Muscle layer of colon (tissue), 2 donors: Measurements from ENCODE around the gene REEP3.
"Not testable (repeated sequence)": the region's sequence is repeated elsewhere in the genome, so short reads cannot be mapped to it uniquely, and the experiment has no call there.

ENCODE experiments used
- H3K27ac ChIP-seq: one replicate; pipeline ENCODE4 v1.7.0; 2013; ENCODE audit warnings: low read depth, mild to moderate bottlenecking, low read length, moderate library complexity
- H3K27me3 ChIP-seq, 2 donors: one replicate each; pipeline ENCODE4 v1.7.0; 2013; ENCODE audit warnings: low read length in 2 of 2, mild to moderate bottlenecking in 2 of 2; ENCODE audit not compliant: insufficient read depth in 2 of 2, control insufficient read depth in 1 of 2
- H3K36me3 ChIP-seq: one replicate; pipeline ENCODE4 v1.7.0; 2013; ENCODE audit warnings: mild to moderate bottlenecking, low read length; ENCODE audit not compliant: insufficient read depth
- H3K4me1 ChIP-seq: one replicate; pipeline ENCODE4 v1.7.0; 2013; ENCODE audit warnings: mild to moderate bottlenecking, low read length; ENCODE audit not compliant: insufficient read depth
- H3K4me3 ChIP-seq, 2 donors: one replicate each; pipeline ENCODE4 v1.7.0; 2013; ENCODE audit warnings: low read length in 2 of 2, low read depth in 1 of 2, mild to moderate bottlenecking in 1 of 2, moderate library complexity in 1 of 2
- H3K9ac ChIP-seq: one replicate; pipeline ENCODE4 v1.7.0; 2013; ENCODE audit warnings: low read length
- H3K9me3 ChIP-seq: one replicate; pipeline ENCODE4 v1.7.0; 2013; ENCODE audit warnings: mild to moderate bottlenecking, low read length
- donor health status: abdominal sarcoma.
- donor health status: Adenocarcinoma of cecum.

The REEP3 gene

GRCh38 chr10:63554657-63555056 is 33.5 kb downstream of the REEP3 start:
- Histone ChIP-seq H3K4me1 (no peaks in the 10 kb centered on the region), H3K27ac (no peak overlapping the region), H3K27me3 (no peaks in the 10 kb centered on the region), H3K9ac (no peak overlapping the region), H3K4me3 (no peak overlapping the region), H3K36me3 (no peaks in the 10 kb centered on the region), H3K9me3 (no peaks in the 10 kb centered on the region)

- Histone ChIP-seq H3K27me3 (no peaks in the 10 kb centered on the region), H3K4me1 (no peaks in the 10 kb centered on the region), H3K4me3 (no peak overlapping the region), H3K27ac (no peak overlapping the region), H3K36me3 (no peaks in the 10 kb centered on the region), H3K9me3 (no peaks in the 10 kb centered on the region), H3K9ac (no peak overlapping the region)
Measured at GRCh38 chr10:63555330-63555729, 34.1 kb downstream of the REEP3 start.

- Histone ChIP-seq H3K9me3 (no peaks in the 10 kb centered on the region), H3K9ac (no peak overlapping the region), H3K27ac (no peak overlapping the region), H3K4me1 (no peaks in the 10 kb centered on the region), H3K4me3 (no peak overlapping the region), H3K27me3 (no peaks in the 10 kb centered on the region), H3K36me3 (no peaks in the 10 kb centered on the region)
Measured at GRCh38 chr10:63558132-63558784, 37.1 kb downstream of the REEP3 start.

DNA sequence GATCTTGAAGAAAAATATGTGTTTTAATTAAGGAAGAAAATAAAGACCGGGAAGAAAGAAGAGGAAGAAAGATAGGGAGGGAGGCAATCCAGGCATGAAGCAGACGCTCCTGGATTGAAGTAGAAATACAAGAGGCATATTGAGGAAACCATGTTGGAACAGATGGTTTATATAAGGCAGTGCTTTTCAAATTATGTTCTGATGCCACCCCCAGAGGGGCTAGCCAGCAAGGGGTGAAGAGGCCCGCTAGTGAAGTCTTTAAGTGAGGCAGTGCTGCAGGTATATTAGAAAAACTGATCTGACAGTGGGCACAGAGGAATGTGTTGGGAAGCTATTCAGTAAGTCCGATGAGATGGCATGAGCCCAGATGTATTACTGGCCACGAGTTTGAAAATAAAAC is 40.1 kb downstream of the REEP3 start:
- Histone ChIP-seq H3K27me3 (no peaks in the 10 kb centered on the region), H3K9me3 (no peaks in the 10 kb centered on the region), H3K4me1 (peaks cover 6% of the 10 kb centered on the region), H3K4me3 (no peak overlapping the region), H3K9ac (no peak overlapping the region), H3K27ac (no peak overlapping the region), H3K36me3 (no peaks in the 10 kb centered on the region)

DNA sequence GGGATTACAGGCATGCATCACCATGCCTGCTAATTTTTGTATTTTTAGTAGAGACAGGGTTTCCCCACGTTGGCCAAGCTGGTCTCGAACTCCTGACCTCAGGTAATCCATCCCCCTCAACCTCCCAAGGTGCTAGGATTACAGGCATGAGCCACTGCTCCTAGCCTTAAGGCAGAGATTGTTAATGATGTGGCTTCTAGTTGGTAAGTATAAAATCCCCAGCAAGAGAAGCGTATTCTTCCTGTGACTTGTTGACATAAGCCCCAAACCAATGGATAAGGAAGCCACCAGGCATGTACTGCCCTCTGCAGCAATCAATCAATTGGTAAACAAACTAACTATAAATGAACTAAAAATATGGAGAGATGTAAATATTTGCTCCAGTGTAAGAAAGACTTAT is 41.2 kb downstream of the REEP3 start:
- Histone ChIP-seq H3K27ac (no peak overlapping the region), H3K9me3 (no peaks in the 10 kb centered on the region), H3K36me3 (no peaks in the 10 kb centered on the region), H3K4me1 (peaks cover 6% of the 10 kb centered on the region), H3K9ac (no peak overlapping the region), H3K4me3 (no peak overlapping the region), H3K27me3 (no peaks in the 10 kb centered on the region)

- no peak overlapping the region for H3K27ac ChIP-seq
- no peaks in the 10 kb centered on the region for H3K27me3 ChIP-seq
- no peak overlapping the region for H3K9ac ChIP-seq
- no peaks in the 10 kb centered on the region for H3K36me3 ChIP-seq
- H3K4me1 ChIP-seq: peaks cover 6% of the 10 kb centered on the region
- no peaks in the 10 kb centered on the region for H3K9me3 ChIP-seq
- H3K4me3 ChIP-seq: no peak overlapping the region
Measured at GRCh38 chr10:63562857-63563256, 41.7 kb downstream of the REEP3 start.

DNA sequence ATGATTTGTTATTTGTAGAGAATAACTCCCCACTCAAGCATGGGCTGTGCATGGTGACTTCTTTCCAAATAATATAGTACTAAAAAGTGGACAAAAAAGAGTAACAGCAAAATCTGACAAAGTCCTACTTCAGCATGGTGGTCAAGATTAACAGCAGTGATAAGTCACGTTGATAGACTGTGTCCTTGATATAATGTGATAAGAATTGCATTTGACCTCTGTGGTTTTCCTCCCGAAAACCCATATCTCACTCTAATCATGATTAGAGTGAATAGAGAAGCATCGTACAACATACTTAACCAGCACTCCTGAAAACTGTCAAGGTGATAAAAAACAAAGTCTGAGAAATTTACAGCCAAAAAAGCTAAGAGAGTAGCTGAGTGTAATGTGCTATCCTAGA is 42.4 kb downstream of the REEP3 start:
- H3K9me3 ChIP-seq: no peaks in the 10 kb centered on the region
- no peak overlapping the region for H3K27ac ChIP-seq
- no peak overlapping the region for H3K4me3 ChIP-seq
- no peaks in the 10 kb centered on the region for H3K27me3 ChIP-seq
- peaks cover 6% of the 10 kb centered on the region for H3K4me1 ChIP-seq
- H3K36me3 ChIP-seq: no peaks in the 10 kb centered on the region
- H3K9ac ChIP-seq: no peak overlapping the region

DNA sequence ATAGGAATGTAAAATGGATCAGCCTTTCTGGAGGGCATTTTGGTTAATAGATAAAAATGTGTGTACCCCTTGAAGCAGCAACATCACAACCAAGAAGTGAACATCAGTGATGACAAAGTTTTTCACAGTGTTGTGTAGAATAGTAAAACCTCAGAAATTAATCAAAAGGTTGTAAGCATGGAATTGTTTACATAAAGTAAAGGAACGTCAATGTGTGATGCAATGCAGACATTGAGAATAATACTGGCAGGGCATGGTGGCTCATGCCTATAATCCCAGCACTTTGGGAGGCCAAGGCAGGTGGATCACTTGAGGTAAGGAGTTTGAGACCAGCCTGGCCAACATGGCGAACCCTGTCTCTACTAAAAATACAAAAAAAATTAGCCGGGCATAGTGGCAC is 43.5 kb downstream of the REEP3 start:
- H3K27me3 ChIP-seq, H3K4me3 ChIP-seq, H3K9ac ChIP-seq, H3K27ac ChIP-seq, H3K36me3 ChIP-seq, H3K4me1 ChIP-seq, H3K9me3 ChIP-seq: not testable (repeated sequence)

- H3K36me3 ChIP-seq: no peaks in the 10 kb centered on the region
- H3K4me3 ChIP-seq: no peak overlapping the region
Measured at GRCh38 chr10:63573068-63573697, 52.0 kb downstream of the REEP3 start.

GRCh38 chr10:63574011-63574410 is 52.8 kb downstream of the REEP3 start:
- Histone ChIP-seq H3K9ac (no peak overlapping the region), H3K4me1 (peaks cover 24% of the 10 kb centered on the region), H3K27me3 (no peaks in the 10 kb centered on the region), H3K9me3 (no peaks in the 10 kb centered on the region), H3K36me3 (no peaks in the 10 kb centered on the region), H3K27ac (peak overlapping the region; percentile 25), H3K4me3 (no peak overlapping the region)

More at GRCh38 chr10:63573068-63573697, 52.0 kb downstream of the REEP3 start:
- no peaks in the 10 kb centered on the region for H3K27me3 ChIP-seq
- H3K27ac ChIP-seq: no peak overlapping the region
- no peaks in the 10 kb centered on the region for H3K9me3 ChIP-seq
- no peak overlapping the region for H3K9ac ChIP-seq
- peaks cover 24% of the 10 kb centered on the region for H3K4me1 ChIP-seq

DNA sequence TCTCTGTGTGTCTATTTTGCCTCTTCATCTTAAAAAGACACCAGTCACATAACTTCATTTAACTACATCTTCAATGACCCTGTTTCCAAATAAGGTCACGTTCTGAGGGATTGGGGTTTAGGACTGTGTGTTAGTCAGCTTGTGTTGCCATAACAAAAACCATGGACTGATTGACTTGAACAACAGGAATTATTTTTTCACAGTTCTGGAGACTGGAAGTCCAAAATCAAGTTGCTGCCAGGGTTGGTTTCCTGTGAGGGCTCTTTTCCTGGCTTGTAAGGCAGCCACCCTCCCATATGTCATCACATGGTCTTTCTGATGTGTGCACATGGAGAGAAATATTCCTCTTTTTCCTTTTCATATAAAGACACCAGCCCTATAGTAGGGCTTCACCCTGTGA is 55.3 kb downstream of the REEP3 start:
- H3K4me1 ChIP-seq: peaks cover 35% of the 10 kb centered on the region
- no peak overlapping the region for H3K27ac ChIP-seq
- H3K36me3 ChIP-seq: no peaks in the 10 kb centered on the region
- H3K9ac ChIP-seq: no peak overlapping the region
- H3K9me3 ChIP-seq: no peaks in the 10 kb centered on the region
- no peaks in the 10 kb centered on the region for H3K27me3 ChIP-seq
- no peak overlapping the region for H3K4me3 ChIP-seq

DNA sequence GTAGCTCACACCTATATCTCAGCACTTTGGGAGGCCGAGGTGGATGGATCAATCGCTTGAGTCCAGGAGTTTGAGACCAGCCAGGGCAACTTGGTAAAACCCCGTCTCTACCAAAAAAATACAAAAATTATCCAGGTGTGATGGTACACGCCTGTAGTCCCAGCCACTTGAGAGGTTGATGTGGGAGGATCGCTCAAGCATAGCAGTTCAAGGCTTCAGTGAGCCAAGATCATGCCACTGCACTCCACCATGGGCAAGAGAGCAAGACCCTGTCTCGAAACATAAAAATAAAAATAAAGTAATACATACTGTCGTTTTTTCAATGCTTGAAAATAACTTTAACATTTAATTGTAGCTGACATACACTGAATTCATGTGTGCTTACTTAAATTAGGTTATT is 57.3 kb downstream of the REEP3 start:
- H3K27ac ChIP-seq: no peak overlapping the region
- H3K27me3 ChIP-seq: no peaks in the 10 kb centered on the region
- H3K4me1 ChIP-seq: peaks cover 29% of the 10 kb centered on the region
- no peak overlapping the region for H3K4me3 ChIP-seq
- H3K9me3 ChIP-seq: no peaks in the 10 kb centered on the region
- H3K9ac ChIP-seq: no peak overlapping the region
- H3K36me3 ChIP-seq: no peaks in the 10 kb centered on the region
